Hepatocyte (in vitro differentiated cells): ENCODE data around the gene FYN. TPM values are rescaled to one million over a fixed set of nuclear protein-coding genes. Genes with fewer than 3 reads are reported as not detected.

Experiments
- DNase-seq: peaks from one replicate; pipeline ENCODE4 v3.0.0-alpha.2; 2016; ENCODE audit warnings: low spot score
- H2AFZ ChIP-seq: fragments of 200-600 bp; sonication (generic); 2 replicates; pipeline ENCODE4 v1.6.0; 2016; ENCODE audit warnings: antibody characterized with exemption, mild to moderate bottlenecking
- H3K27ac ChIP-seq: fragments of 200-600 bp; sonication (generic); 2 replicates; pipeline ENCODE4 v1.5.1; 2016; ENCODE audit warnings: mild to moderate bottlenecking
- H3K27me3 ChIP-seq: fragments of 200-600 bp; sonication (generic); 2 replicates; pipeline ENCODE4 v1.6.1; 2016
- H3K36me3 ChIP-seq: fragments of 200-600 bp; sonication (generic); replicated peaks from 2 replicates; pipeline ENCODE4 v1.5.1; 2016; ENCODE audit warnings: low read depth; ENCODE audit not compliant: insufficient read depth
- H3K4me1 ChIP-seq: fragments of 200-600 bp; sonication (generic); 2 replicates; pipeline ENCODE4 v1.5.1; 2016; ENCODE audit warnings: mild to moderate bottlenecking, moderate library complexity; ENCODE audit not compliant: insufficient read depth
- H3K4me2 ChIP-seq: fragments of 200-600 bp; sonication (generic); 2 replicates; pipeline ENCODE4 v1.6.0; 2016
- H3K4me3 ChIP-seq: fragments of 200-600 bp; sonication (generic); 2 replicates; pipeline ENCODE4 v1.5.1; 2016; ENCODE audit warnings: mild to moderate bottlenecking
- H3K79me2 ChIP-seq: fragments of 200-600 bp; sonication (generic); 2 replicates; pipeline ENCODE4 v1.6.0; 2017; ENCODE audit warnings: mild to moderate bottlenecking
- H3K9me2 ChIP-seq: fragments of 200-600 bp; sonication (generic); replicated peaks from 2 replicates; pipeline ENCODE4 v1.6.0; 2017; ENCODE audit warnings: mild to moderate bottlenecking; ENCODE audit not compliant: insufficient read depth
- H3K9me3 ChIP-seq: fragments of 200-600 bp; sonication (generic); 2 replicates; pipeline ENCODE4 v1.5.1; 2016; ENCODE audit warnings: low read depth, mild to moderate bottlenecking
- H4K20me1 ChIP-seq: fragments of 200-600 bp; sonication (generic); 2 replicates; pipeline ENCODE4 v1.6.0; 2016; ENCODE audit warnings: mild to moderate bottlenecking; ENCODE audit not compliant: insufficient read depth, poor library complexity, severe bottlenecking
- EZH2 ChIP-seq: fragments of 200-600 bp; sonication (generic); IDR thresholded peaks from 2 replicates; pipeline ENCODE4 v1.6.1; 2016; ENCODE audit warnings: antibody characterized with exemption, mild to moderate bottlenecking, borderline replicate concordance
- EZH2phosphoT487 ChIP-seq: fragments of 200-600 bp; sonication (generic); IDR thresholded peaks from one replicate; pipeline ENCODE4 v1.6.1; 2018; ENCODE audit warnings: antibody characterized with exemption, mild to moderate bottlenecking, low read depth, moderate library complexity; ENCODE audit not compliant: unreplicated experiment, severe bottlenecking
- WGBS: methylation state at CpG from one replicate; pipeline ENCODE4 v1.1.6; 2016; ENCODE audit warnings: low lambda C conversion rate; ENCODE audit errors: missing lambda C conversion rate; 5-methylcytosine and 5-hydroxymethylcytosine counted together
- polyA plus RNA-seq: library from polyadenylated mRNA; unstranded; fragments of >200 nt; fragmentation: Nextera tagmentation; extraction: Ambion mirVana; gene quantifications from 2 replicates; pipeline ENCODE4 v1.2.1, GENCODE V29; 2016
- total RNA-seq: library from RNA; depleted of rRNA; stranded (reverse); fragments of >200 nt; gene quantifications from 2 replicates; pipeline ENCODE4 v1.2.3, GENCODE V29; 2014
- TF ChIP-seq, protein P1 (sequence below): fragments of 200-600 bp; sonication (generic); IDR thresholded peaks from 2 replicates; pipeline ENCODE4 v1.5.1; 2016; ENCODE audit warnings: antibody characterized with exemption, mild to moderate bottlenecking; ENCODE audit not compliant: poor library complexity

Gene FYN
- total and polyA plus RNA-seq, 2 experiments from 2014 or later: 40.0 to 70.1 TPM

DNA sequence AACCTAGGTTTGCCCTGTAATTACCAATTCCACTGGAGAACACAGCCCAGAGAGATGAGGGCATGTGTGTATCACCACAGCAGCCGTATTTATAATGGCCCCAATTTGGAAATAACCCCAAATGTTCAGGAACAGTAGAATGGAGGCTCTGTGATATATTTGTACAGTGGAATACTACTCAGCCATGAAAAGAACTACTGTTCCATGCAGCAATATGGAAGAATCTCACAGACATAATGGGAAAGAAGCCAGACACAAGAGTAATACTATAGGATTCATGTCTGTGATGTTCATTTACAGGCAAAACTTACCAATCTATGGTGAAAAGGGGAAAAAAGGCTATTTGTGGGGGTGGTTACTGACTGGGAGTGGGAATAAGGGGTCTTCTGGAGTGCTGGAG, 183.8 kb downstream of the FYN start:
- Histone ChIP-seq H3K36me3 (no peaks in the 10 kb centered on the region), H2AFZ (no peak overlapping the region), H3K9me2 (no peaks in the 10 kb centered on the region), H3K4me2 (no peak overlapping the region), H3K4me1 (peaks cover 20% of the 10 kb centered on the region), H3K79me2 (no peaks in the 10 kb centered on the region), H3K27ac (no peak overlapping the region), H3K9me3 (no peaks in the 10 kb centered on the region), H4K20me1 (no peaks in the 10 kb centered on the region), H3K4me3 (no peak overlapping the region), H3K27me3 (no peaks in the 10 kb centered on the region)
- no peak for DNase-seq
- WGBS: 95% methylated on average over 1 of the region's 1 CpG
- TF ChIP-seq, protein P1, sequence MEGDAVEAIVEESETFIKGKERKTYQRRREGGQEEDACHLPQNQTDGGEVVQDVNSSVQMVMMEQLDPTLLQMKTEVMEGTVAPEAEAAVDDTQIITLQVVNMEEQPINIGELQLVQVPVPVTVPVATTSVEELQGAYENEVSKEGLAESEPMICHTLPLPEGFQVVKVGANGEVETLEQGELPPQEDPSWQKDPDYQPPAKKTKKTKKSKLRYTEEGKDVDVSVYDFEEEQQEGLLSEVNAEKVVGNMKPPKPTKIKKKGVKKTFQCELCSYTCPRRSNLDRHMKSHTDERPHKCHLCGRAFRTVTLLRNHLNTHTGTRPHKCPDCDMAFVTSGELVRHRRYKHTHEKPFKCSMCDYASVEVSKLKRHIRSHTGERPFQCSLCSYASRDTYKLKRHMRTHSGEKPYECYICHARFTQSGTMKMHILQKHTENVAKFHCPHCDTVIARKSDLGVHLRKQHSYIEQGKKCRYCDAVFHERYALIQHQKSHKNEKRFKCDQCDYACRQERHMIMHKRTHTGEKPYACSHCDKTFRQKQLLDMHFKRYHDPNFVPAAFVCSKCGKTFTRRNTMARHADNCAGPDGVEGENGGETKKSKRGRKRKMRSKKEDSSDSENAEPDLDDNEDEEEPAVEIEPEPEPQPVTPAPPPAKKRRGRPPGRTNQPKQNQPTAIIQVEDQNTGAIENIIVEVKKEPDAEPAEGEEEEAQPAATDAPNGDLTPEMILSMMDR: no peak
- no peak for TF ChIP-seq EZH2phosphoT487
- no peak for TF ChIP-seq EZH2

GRCh38 chr6:111688331-111688730, 184.9 kb downstream of the FYN start:
- Histone ChIP-seq H3K27ac (no peak overlapping the region), H4K20me1 (no peaks in the 10 kb centered on the region), H3K9me2 (no peaks in the 10 kb centered on the region), H3K79me2 (no peaks in the 10 kb centered on the region), H3K36me3 (no peaks in the 10 kb centered on the region), H3K4me3 (no peak overlapping the region), H3K9me3 (no peaks in the 10 kb centered on the region), H3K27me3 (no peaks in the 10 kb centered on the region), H2AFZ (no peak overlapping the region), H3K4me1 (peaks cover 20% of the 10 kb centered on the region), H3K4me2 (no peak overlapping the region)
- no peak for DNase-seq
- TF ChIP-seq EZH2: no peak
- no peak for TF ChIP-seq EZH2phosphoT487
- TF ChIP-seq, protein P1: no peak
- WGBS: 95% methylated on average over 7 of the region's 7 CpGs

DNA sequence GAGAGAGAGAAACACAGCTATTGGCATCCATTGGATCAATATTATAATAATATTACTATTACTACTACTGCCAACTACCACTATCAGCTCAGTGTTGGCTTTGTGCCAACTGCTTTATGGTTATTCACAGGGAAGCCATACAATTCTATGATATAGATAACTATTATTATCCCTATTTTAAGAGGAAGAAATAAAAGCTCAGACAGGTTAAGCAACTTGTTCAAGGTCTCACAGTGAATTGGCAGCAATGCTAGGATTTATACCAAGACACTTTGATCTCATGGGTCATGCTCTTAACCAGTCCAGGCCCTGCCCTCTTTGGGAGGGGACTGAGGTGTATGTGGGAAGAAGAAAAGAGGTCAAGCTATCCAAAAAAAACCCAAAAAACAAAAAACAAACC, 185.6 kb downstream of the FYN start:
- Histone ChIP-seq H3K9me3 (no peaks in the 10 kb centered on the region), H3K4me3 (no peak overlapping the region), H3K4me1 (peaks cover 14% of the 10 kb centered on the region), H3K36me3 (no peaks in the 10 kb centered on the region), H3K4me2 (no peak overlapping the region), H4K20me1 (no peaks in the 10 kb centered on the region), H3K27me3 (no peaks in the 10 kb centered on the region), H3K9me2 (no peaks in the 10 kb centered on the region), H3K79me2 (no peaks in the 10 kb centered on the region), H3K27ac (no peak overlapping the region), H2AFZ (no peak overlapping the region)
- DNase-seq: no peak
- no peak for TF ChIP-seq EZH2
- TF ChIP-seq, protein P1: no peak
- TF ChIP-seq EZH2phosphoT487: no peak

DNA sequence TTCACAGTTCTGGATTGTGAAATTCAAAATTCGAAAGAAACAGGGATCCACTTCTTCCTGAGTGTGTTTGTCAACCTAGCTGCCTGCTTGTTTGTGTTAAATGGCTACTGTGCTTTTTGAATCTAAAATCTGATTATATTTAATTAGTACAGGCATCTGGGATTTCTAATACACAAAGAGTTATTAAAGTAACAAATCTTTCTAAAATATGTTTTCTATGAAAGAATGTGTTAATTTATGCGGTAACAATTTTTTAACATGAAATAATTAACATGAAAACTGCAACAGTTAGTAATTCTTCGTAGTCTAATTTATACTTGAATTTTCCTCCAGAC, 186.4 kb downstream of the FYN start:
- no peaks in the 10 kb centered on the region for H3K36me3 ChIP-seq
- no peaks in the 10 kb centered on the region for H4K20me1 ChIP-seq
- H3K9me3 ChIP-seq: no peaks in the 10 kb centered on the region
- H3K4me3 ChIP-seq: no peak overlapping the region
- WGBS: 83% methylated on average over 3 of the region's 3 CpGs
- no peaks in the 10 kb centered on the region for H3K9me2 ChIP-seq
- TF ChIP-seq, protein P1: no peak
- TF ChIP-seq EZH2 (no peak), EZH2phosphoT487 (no peak)
- no peak overlapping the region for H3K4me2 ChIP-seq
- H3K79me2 ChIP-seq: no peaks in the 10 kb centered on the region
- no peak overlapping the region for H3K27ac ChIP-seq
- DNase-seq: no peak
- H3K27me3 ChIP-seq: no peaks in the 10 kb centered on the region
- H2AFZ ChIP-seq: no peak overlapping the region
- peaks cover 9% of the 10 kb centered on the region for H3K4me1 ChIP-seq
